CD4-positive, alpha-beta T cell treated with Interleukin-4 for 1 hour (primary cell): ENCODE results near the gene MEX3D.
"Not testable (repeated sequence)": the region's sequence is repeated elsewhere in the genome, so short reads cannot be mapped to it uniquely, and the experiment has no call there.

Experiments used
- DNase-seq, 2 donors: peaks; one replicate each; pipeline ENCODE4 v3.0.0-alpha.2; 2020 to 2022

Gene MEX3D

GRCh38 chr19:1533510-1534150, 34.5 kb downstream of the MEX3D start:
- no peak for DNase-seq

DNA sequence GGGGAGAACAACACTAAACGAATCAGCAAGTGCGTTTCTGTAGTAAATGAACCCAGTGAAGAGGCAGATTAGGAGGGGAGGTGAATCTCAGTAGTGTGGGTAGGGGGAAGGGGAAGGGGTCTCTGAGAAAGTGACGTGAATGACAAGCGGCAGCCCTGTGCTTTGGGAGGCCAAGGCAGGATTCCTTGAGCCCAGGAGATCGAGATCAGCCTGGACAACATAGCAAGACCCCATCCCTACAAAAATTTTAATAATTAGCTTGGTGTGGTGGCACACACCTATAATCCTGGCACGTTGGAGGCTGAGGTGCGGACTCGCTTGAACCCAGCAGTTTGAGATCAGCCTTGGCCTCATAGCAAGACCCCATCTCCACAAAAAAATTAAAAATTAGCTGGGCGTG, 36.1 kb downstream of the MEX3D start:
- no peak for DNase-seq

DNA sequence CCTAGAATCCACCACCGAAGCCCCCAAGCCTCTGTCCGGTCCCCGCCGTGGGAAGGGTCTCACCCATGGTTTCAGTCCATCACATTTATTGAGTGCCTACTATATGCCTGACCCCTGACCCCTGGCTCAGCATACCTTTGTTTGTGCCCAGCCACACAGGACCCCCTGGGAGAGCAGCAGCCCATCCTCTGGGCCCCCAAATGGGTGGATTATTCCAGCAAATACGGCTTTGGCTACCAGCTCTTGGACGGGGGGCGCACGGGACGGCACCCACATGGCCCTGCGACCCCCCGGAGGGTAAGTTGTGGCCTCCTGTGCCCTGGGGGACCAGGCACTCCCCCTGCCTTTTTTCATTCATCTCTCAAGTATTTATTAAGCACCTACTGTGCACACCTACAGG, 36.5 kb downstream of the MEX3D start:
- no peak for DNase-seq

- DNase-seq: not testable (repeated sequence)
These were observed 37.3 kb downstream of the MEX3D start for GRCh38 chr19:1530856-1531255.

GRCh38 chr19:1529430-1529816, 38.7 kb downstream of the MEX3D start:
- no peak for DNase-seq

DNA sequence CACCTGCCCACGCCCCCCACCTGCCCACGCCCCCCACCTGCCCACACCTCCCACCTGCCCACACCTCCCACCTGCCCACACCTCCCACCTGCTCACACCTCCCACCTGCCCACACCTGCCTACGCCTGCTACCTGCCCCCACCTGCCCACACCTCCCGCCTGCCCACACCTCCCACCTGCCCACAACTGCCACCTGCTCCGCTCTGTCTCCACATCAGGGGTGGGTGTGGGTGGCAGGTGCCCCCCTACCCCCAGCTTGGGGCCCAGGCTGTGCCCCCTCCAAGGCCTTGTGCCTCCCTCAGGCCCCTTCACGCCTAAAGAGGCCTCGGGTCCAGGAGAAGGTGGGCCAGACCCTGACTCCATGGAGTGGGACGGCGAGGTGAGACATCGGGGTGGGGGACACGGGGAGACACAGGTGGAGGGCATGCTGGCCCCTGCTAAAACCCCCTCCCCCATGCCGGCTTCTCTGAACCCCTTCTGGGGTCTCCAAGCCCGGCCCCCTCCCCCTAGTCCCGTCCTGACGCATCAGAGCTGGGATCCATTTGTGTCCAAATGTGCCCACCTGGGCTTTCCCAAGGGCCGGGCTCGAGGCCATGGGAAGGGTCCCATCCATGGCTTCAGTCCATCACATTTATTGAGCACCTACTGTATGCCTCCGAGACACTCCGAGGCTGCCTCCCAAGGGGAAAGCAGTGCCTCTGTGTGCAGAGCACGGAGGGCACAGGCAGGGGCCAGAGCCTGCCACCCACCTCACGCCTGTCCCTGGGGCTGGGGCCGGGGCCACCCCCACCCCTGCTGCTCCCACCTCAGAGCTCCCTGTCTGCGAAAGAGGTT, 39.3 kb downstream of the MEX3D start:
- no peak for DNase-seq

GRCh38 chr19:1527650-1528309, 40.3 kb downstream of the MEX3D start:
- no peak for DNase-seq

DNA sequence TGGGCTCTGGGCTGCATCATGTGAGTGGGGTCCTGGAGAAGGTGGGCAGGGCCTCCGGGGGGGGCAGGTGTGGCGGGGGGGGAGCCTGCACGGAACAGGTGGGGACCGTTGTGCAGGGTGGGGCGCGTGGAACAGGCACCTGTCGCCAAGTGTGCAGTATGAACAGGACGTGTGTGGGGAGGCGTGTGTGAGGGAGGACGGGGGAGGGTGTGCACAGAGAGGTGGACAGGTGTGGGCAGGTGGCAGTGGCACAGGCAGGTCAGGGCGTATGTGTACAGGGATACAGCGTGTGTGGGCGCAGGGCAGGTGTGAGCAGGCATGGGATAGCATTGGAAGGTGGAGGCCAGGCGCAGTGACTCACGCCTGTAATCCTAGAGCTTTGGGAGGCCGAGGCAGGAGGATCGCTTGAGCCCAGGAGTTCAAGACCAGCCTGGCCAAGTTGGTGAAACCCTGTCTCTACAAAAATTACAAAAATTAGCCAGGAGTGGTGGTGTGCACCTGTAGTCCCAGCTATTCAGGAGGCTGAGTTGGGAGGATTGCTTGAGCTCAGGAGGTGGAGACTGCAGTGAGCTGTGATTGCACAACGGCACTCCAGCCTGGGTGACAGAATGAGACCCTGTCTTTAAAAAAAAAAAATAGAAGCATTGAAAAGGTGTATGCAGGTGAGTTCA, 41.0 kb downstream of the MEX3D start:
- no peak for DNase-seq

DNA sequence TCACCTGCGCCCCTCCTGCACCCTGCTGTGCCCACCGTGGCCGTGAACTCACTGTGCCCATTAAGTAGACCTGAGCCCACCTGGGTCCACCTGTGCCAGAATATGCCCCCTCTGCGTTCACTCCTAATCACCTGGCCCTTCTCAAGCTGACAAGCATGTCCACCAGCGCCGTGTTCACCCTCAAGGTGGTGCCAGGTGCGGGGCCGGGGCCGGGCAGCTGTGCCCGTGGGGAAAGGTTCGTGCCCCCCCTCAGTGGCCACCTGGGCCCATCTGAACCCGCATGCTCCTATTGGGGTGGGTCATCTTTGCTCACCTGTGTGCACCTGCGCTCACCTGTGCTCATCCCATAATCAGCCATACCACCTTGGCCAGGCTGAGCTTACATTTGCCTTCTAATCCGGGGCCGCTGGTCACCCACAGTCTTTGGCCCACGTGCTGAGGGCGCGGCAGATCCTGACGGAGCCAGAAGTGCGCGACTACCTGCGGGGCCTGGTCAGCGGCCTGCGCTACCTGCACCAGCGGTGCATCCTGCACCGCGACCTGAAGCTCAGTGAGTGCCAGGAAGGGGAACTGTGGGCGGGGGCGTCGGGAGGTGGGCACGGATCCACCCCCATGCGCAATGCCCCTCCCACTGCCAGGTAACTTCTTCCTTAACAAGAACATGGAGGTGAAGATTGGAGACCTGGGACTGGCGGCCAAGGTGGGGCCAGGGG, 41.9 kb downstream of the MEX3D start:
- DNase-seq: no peak

GRCh38 chr19:1525343-1525742, 42.8 kb downstream of the MEX3D start:
- DNase-seq: no peak

GRCh38 chr19:1524972-1525325, 43.2 kb downstream of the MEX3D start:
- no peak for DNase-seq

DNA sequence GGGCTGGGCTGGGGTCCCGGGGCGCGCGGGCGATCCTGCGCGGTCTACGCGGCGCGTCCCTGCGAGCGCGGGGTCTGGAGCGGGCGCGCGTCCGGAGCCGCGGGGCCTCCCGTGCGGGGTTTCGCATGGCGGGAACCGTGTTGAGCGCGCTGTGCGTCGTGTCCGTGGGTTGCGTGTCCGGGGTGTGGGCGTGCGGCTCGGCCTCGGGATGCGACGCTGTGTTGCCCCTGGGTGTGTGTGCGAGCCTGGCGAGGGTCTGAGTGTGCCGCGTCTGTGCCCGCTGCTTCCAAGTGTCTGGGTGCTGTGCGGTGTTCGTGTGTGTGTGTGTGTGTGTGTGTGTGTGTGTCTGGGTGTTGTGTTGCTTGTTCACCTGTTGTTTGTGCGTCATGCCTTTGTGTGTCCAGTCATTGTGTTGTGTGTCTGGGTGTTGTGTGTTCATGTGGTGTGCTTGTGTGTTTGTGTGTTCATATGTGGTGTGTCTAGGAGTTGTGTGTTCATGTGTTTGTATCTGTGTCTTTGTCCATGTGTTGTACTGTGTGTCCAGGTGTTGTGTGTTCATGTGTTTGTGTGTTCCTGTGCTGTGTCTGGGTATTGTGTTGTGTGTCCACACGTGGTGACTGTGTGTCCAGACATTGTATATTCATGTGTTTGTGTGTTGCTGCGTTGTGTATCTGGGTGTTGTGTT, 43.7 kb downstream of the MEX3D start:
- DNase-seq: no peak

GRCh38 chr19:1523412-1524286, 44.5 kb downstream of the MEX3D start, which contains the start of gene PLK5:
PLK5 (plus strand) TSS chr19:1524077; CDS start chr19:1526997, 2,920 bp downstream.
- no peak for DNase-seq

DNA sequence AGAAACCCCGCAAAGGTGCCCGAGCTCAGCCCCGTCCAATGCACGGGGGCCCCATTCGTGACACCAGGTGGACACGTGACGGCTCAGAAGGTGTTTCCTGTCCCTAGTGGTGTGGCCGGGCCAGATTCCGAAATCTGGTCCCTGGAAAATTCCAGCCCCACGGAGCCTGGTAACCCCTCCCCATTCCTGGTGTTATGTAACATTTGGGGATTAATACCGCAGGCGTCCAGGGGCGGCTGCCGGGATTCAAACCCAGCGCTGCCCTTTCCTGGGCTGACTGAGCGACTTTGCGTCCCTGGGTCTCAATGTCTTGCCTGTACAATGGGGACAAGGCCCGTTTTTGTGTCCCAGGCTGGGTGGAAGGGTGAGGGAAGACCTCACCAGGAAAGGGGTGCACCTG, 45.3 kb downstream of the MEX3D start:
- DNase-seq: no peak

GRCh38 chr19:1522061-1522460, 46.1 kb downstream of the MEX3D start:
- no peak for DNase-seq

DNA sequence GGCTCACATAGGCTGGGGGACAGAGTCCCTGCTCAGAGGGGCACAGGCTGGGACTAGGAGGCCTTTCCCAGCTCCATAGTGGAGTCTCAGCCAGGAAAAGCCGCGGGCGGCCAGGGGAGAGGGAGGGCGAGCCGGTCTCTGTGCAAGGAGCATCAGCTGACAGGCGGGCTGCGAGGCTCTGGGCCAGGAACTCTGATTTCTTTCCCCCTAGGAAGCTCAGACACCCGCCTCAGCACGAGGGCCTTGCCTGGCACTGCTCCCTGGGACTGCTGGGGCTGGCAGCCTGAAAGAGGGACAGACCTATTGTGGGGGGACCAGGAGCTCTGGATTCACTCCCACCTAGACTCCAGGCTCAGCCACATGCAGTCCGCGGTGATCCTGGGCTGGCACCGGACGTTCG, 46.5 kb downstream of the MEX3D start:
- no peak for DNase-seq

DNA sequence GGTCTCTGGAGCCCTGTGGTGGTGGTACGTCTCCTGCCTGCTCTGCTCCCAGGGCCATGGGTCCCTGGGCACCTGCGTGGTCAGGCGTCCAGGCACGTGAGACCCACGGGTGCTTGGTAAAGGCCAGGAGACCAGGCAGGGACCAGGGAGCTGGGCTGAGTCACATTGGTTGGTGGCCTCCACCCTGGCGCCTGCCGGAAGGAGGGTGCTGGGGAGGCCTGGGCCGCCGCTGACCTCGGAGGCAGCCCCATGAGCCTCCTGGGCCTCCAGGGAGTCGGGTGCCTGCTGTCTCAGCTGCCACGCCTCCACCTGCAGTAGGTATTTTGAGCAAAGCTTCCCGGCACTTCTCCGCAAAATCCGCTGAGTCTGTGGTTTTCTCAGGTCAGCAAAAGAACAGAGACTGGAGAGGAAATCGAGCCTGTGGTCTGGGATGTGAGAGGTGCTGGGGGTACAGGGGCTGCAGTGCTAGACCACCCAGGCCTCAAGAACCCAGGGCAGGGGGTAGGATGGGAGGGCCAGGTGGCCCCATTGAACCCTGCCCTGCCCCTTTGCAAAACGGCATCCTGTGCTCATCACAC, 47.8 kb downstream of the MEX3D start:
- no peak for DNase-seq

- not testable (repeated sequence) for DNase-seq
These were observed 48.3 kb downstream of the MEX3D start for GRCh38 chr19:1519802-1520201.

- no peak for DNase-seq
These were observed 49.7 kb downstream of the MEX3D start for GRCh38 chr19:1518471-1518870.

GRCh38 chr19:1516395-1516753, 51.8 kb downstream of the MEX3D start:
- no peak for DNase-seq
